ENCODE measurements around the gene BAK1.
A peak's percentile ranks its signal among the peaks of the same experiment; 100 is the strongest.

BAK1 gene

GRCh38 chr6:33579828-33580714 is at the start of gene BAK1:
BAK1 (minus strand) TSS chr6:33580276; CDS start chr6:33577604, 2,672 bp downstream.
- DNase-seq, result peak; percentile 33 to 96 (median 86)

- DNase-seq, result no peak
Measured at GRCh38 chr6:33628401-33628964, 48.4 kb upstream of the BAK1 start.

GRCh38 chr6:33627876-33628275 is 47.8 kb upstream of the BAK1 start:
- no peak for DNase-seq

GRCh38 chr6:33624856-33625255 is 44.8 kb upstream of the BAK1 start:
- no peak for DNase-seq

GRCh38 chr6:33623895-33624381 is 43.9 kb upstream of the BAK1 start:
- no peak for DNase-seq

GRCh38 chr6:33622456-33623431 is 42.7 kb upstream of the BAK1 start:
- DNase-seq, result no peak

GRCh38 chr6:33621711-33622388 is 41.8 kb upstream of the BAK1 start:
- no peak for DNase-seq

- no peak for DNase-seq
Measured at GRCh38 chr6:33620856-33621710, 41.0 kb upstream of the BAK1 start, which contains the start of gene ITPR3. ITPR3 (plus strand) TSS chr6:33621322; CDS start chr6:33621603, 281 bp downstream.

GRCh38 chr6:33620158-33620855 is 40.2 kb upstream of the BAK1 start:
- DNase-seq, result peak in 1 of 56 donors; percentile 7

GRCh38 chr6:33619166-33619840 is 39.2 kb upstream of the BAK1 start:
- DNase-seq, result no peak

GRCh38 chr6:33616913-33617312 is 36.8 kb upstream of the BAK1 start:
- no peak for DNase-seq

GRCh38 chr6:33616113-33616512 is 36.0 kb upstream of the BAK1 start:
- no peak for DNase-seq

- no peak for DNase-seq
Measured at GRCh38 chr6:33613795-33614168, 33.7 kb upstream of the BAK1 start.

GRCh38 chr6:33613146-33613794 is 33.2 kb upstream of the BAK1 start:
- no peak for DNase-seq

- DNase-seq, result peak in 45 of 56 donors; percentile 13 to 83 (median 52)
Measured at GRCh38 chr6:33610779-33611732, 31.0 kb upstream of the BAK1 start.

- DNase-seq, result no peak
Measured at GRCh38 chr6:33610067-33610466, 30.0 kb upstream of the BAK1 start.

- no peak for DNase-seq
Measured at GRCh38 chr6:33609528-33609927, 29.5 kb upstream of the BAK1 start.
